HG03066 (cell line): ENCODE measurements around the gene FOXN4.

Source experiments
- ATAC-seq: cut with Tn5 transposase; IDR thresholded peaks from one replicate; pipeline ENCODE4 v1.9.1; 2021; ENCODE audit warnings: low read depth; ENCODE audit not compliant: unreplicated experiment

FOXN4 gene

DNA sequence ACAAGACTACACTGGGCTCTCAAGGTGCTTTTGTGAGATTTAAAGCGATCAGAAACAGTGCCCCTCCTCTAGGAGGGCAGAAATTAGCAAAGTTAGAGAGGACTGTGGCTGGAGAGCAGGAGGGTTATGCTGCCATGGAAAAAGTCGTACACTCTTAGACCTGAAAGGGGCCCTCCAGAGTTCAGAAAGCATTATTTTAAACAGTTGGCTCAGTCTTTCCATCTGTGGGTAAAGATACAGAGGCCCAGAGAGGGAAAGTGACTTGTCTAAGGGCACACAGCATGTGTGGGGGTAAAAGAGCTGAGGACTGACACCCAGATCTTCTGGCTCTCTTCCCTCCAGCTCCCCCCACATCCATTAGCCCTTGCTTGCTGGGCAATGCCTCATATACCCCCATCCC is 47.1 kb downstream of the FOXN4 start:
- no peak for ATAC-seq

DNA sequence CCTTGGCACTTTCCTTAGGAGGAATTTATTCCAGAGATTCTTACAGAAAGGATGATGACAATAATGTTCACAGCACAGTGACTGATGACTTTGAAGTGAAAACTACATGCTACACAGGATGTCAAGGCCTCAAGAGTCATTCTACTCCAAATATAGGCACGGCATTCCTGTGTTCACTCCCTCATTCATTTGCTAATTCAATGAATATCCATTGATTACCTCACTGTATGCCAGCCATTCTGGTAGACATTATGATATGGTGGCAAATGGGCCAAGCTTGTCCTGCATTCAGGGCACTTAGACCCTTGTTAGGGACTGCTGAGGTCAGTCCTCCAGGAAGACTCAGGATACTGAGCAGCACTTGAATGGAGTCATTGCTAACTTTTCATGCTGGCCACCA is 48.0 kb downstream of the FOXN4 start:
- no peak for ATAC-seq

DNA sequence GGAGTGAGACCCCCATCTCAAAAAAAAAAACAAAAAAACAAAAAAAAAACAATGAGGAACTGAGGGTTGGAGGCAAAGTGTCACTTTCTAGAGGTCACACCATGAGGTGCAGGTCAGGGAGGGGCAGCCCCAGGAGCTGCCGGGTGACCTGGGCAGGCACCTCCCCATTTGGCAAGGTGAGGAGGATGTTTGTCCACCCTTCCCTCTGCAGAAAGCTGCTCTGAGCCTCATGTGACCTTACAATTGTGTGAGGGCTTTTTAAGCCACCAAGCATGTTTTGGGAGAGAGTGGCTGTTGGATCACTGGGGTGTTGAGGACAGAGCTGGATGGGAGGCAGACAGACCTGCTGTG is 49.6 kb downstream of the FOXN4 start:
- ATAC-seq, result no peak

DNA sequence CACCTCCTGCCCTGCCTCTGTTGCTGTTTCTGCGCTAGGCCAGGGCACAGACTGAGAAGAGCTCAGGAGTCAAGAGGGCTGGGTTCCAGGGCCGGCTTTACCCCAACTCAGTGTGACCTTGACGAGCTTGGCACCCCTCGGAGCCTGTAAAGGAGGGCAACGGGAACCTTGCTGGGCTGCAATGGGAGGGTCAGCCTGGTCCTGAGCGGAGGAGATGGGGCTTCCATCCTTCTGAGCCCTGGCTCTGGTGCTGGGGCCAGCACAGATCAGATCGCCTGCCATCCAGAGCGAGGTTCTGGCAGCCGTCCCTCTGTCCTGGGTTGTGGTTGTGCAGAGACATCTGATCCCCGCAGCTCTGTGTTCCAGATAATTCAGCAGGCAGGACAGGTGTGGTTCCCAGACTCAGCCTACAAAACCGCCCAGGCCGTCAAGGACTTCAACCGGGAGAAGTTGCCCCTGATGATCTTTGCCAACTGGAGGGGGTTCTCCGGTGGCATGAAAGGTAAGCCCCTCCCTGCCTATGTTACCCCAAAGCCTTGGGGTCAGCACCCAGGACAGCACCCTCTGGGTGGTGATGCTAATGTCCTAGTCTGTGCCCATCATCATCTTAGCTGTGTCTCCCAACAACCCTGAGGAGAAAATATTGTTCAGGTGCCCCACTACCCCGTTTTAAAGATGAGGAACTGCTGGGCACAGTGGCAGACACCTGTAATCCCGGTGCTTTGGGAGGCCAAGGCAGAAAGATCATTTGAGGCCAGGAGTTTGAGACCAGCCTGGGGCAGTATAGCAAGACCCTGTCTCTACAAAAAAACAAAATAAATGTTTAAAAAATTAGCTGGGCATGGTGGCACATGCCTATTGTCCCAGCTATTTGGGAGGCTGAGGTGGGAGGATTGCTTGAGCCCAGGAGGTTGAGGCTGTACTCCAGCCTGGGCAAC is 50.2 kb downstream of the FOXN4 start:
- no peak for ATAC-seq

DNA sequence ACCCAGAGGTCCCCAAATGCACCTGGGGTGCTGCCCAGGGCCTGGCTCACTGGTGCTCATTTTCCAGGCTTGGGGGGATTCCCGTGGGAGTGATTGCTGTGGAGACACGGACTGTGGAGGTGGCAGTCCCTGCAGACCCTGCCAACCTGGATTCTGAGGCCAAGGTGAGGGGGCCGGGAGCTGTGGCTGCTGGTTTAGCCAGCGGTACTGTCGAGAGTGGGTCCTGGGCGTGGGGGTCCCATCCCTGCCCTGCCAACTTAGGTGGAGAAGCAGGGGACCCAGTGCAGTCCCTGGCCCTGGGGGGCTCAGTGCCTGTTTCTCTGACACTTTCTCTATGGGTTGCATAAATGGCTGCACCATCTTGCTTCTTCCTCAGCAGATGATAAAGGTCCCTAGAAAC is 50.9 kb downstream of the FOXN4 start:
- no peak for ATAC-seq

DNA sequence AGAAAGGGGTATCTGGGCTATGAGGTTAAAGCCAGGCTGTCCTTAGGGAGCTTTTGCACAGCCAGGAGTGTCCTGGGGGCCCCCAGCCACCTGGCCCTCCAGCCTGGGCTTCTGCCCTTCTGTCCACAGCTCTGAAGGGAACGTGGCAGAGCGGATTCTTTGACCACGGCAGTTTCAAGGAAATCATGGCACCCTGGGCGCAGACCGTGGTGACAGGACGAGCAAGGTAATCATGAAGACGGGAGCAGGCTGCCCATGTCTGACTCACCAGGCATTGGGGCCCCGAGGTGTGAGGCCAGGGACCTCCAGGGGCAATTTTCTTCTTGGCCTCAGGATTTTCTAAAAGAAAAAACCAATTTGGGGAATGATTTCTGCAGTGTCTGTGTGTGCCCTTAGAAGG is 53.1 kb downstream of the FOXN4 start:
- no peak for ATAC-seq

DNA sequence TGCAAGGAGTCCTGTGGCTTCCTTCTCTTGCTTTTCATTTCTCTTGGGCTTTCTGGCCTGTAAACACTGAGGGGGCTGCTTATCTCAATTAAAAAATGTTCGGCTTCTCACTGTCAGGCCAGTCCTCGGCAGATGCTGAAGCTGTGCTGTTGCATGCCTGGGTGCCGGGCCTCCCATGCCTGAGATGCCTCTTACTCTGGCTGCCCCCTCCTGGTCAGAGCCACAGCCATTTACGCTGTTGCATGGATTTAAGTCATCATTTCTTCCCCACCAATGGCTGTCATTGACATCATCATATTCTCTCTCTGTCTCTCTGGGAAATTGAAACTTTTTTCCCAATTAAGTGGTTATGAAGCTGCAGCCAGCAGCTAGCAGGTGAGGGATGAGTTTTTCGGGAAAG is 53.7 kb downstream of the FOXN4 start:
- no peak for ATAC-seq

DNA sequence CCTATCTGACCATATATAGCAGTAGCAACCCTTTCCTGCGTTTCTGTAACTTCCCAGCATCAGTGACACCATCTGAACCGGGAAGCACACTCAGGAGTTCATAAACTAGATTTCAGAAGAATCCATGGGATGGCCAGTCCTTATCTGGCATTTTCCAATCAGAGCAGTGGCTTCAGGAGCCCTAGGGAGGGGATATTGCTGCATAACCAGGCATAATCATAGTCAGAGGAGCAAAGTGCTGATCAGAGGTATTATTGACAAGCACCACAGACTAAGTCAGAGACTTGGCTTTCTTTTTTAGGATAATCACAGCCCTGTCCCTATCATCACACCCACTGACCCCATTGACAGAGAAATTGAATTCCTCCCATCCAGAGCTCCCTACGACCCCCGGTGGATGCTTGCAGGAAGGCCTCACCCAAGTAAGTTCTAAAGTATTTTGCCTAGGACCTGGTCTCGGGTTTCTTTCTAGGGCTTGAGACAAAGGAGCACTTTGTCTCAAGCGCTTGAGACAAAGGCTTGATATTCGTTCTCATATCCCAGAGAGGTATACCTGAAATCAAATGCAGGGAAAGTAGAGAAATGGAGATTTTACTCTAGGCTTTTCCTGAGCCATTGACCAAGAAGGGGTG is 55.1 kb downstream of the FOXN4 start:
- no peak for ATAC-seq

DNA sequence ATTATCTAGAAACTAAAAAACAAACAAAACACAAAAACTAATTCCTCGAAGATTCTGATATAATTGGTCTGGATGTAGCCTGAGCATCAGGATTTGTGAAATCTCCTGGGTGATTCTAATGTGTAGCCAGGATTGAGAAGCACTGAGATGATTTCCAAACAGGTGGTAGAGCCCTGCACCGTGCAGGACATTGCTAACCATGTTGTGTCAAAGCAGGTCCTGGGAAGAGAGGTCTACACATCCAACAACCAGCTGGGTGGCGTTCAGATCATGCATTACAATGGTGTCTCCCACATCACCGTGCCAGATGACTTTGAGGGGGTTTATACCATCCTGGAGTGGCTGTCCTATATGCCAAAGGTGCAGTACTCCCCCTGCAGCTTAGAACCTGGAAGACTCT is 56.3 kb downstream of the FOXN4 start:
- no peak for ATAC-seq

DNA sequence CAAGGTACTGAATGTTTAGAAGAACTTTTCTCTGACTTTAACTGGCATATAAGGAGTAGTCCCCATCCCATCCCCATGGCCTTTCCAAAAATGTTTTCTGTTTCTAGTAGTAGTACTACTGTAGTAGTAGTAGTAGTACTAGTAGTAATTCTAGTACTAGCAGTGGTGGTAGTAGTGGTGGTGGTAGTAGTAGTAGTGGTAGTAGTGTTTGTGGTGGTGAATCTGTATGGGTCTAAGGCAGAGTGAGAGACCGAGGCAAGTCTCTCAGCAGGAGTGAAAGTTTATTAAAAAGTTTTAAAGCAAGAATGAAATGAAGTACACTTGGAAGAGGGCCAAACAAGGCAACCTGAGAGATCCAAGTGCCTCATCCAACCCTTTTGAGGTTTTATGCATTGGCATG is 58.6 kb downstream of the FOXN4 start:
- ATAC-seq, result no peak

DNA sequence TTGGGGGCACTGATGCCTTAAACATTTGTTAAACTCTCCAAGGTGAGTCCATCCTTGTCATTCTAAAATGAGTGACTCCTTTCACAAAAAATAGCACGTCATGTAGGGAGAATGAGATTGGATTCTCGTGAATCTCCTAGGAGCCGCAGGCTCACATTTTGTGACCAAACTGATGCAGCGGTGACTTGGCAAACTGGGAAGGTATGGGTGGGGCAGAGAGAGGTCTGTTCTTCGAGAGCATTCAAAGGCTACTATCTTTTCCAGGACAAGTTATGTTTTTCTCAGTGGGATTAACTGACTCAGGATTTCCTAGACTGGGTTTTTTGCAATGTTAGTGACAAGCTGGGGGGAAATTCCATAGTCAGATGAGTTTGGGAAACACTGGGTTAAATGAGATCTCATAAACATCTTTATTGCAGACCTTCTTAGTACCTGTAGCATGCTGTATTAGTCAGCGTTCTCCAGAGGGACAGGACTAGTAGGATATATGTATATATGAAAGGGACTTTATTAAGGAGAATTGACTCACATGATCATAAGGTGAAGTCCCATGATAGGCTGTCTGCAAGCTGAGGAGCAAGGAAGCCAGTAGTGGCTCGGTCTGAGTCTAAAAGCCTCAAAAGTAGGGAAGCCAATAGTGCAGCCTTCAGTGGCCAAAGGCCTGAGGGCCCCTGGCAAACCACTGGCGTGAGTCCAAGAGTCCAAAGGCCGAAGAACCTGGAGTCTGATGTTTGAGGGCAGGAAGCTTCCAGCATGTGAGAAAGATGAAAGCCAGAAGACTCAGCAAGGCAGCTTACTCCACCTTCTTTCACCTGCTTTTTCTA is 61.0 kb downstream of the FOXN4 start:
- no peak for ATAC-seq

DNA sequence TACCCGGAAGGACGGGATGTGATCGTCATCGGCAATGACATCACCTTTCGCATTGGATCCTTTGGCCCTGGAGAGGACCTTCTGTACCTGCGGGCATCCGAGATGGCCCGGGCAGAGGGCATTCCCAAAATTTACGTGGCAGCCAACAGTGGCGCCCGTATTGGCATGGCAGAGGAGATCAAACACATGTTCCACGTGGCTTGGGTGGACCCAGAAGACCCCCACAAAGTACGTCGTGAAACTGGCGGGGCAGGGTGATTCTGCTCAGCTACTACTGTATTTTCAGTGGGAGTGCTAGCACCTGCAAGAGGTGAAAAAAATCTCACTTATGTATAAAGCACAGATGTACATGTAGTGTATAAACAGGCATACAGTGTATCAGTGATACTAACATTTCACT is 62.9 kb downstream of the FOXN4 start:
- ATAC-seq, result no peak

DNA sequence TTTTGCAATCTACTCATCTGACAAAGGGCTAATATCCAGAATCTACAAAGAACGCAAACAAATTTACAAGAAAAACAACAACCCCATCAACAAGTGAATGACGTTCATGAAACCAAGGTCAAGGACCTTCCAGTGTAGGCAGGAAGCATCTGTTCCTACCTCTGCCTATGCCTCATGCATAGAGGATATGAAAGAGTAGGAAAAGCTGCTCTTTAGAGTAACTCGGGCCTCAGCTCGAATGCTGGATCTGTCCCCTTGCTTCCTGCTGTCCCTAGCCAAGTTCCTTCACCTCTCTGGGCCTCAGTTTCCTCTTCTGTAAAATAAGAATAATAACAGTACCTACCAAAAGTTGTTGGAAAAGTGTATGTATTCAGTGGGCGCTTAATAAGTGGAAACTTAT is 65.0 kb downstream of the FOXN4 start:
- ATAC-seq, result no peak

DNA sequence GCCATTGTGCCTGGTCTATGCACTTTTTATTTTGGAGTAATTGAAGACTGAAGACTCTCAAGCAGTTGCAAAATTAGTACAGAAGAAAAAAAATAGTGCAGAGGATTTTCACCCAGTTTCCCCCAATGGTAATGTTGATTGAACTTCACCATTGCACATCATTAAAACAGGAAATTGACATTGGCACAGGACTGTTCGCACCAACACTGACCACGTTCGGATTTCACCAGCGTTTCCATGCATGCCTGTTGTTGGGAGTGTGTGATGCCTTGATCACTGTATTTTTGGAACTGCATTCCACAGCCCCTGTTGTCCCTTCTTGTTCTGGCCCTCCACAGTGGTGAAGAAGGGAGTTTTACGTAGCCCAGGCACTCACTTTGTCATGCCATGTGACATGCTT is 67.1 kb downstream of the FOXN4 start:
- no peak for ATAC-seq

DNA sequence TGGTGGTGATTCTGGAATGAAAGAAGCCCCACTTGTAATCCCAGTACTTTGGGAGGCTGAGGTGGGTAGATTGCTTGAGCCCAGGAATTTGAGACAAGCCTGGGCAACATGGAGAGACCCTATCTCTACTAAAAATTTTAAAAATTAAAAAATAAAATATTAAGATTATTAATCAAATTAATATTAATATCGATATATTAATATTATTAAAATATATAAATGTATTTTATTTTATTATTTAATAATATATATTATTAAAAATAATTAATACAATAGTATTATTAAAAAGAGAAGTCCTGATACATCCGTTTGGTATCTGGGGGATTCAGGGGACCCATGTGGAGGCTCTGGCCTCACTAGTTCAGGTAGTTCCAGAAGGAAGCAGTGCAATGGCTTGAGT is 68.7 kb downstream of the FOXN4 start:
- ATAC-seq, result no peak

DNA sequence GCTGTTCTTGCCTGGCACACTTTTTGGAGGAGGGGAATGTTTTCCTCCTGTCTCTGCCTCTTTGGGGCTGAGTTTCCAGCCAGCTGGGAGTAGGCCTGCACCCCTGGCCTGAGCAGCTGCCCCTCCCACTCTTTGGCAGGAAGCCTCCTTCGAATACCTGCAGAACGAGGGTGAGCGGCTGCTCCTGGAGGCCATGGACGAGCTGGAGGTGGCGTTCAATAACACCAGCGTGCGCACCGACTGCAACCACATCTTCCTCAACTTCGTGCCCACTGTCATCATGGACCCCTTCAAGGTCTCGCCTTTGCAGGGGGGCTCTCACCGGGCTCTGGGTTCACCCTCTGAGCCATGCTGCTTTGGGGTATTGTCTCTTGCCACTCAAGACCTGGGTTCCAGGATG is 69.4 kb downstream of the FOXN4 start:
- ATAC-seq, result no peak

DNA sequence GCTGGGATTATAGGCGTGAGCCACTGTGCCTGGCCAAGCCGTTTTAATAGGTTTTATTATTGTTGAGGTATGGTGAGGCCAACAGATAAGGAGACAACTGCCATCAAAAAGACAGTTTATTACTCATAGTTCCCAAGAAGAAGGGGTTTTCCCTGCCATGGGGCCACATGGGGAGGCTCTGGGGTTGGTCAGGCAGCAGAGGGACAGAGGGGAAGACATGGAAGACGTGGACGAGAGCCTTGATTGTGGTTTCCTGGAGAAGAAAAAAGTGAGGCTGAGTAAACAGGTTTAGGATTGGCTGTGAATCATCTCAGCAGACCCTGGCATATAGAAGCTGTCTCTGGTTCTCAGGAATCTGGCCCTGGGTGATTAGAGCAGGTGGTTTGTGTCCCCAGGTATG is 69.9 kb downstream of the FOXN4 start:
- no peak for ATAC-seq

DNA sequence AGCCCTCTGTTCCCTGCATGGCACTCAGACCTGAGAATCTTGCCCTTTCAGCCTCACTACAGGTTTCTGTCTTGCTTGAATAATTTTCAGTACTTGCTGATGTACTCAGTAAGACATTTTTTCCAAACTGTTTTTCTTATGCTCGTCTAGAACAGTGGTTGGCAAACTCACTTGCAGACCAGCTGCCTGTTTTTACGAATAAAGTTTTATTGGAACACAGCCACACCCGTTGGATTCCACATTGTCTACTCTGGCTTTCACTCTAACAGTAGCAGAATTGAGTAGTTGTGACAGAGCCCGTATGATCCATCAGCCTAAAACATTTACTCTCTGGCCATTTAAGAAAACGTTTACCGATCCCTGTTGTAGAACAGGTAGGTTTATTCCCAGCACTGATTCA is 72.8 kb downstream of the FOXN4 start:
- ATAC-seq, result no peak

DNA sequence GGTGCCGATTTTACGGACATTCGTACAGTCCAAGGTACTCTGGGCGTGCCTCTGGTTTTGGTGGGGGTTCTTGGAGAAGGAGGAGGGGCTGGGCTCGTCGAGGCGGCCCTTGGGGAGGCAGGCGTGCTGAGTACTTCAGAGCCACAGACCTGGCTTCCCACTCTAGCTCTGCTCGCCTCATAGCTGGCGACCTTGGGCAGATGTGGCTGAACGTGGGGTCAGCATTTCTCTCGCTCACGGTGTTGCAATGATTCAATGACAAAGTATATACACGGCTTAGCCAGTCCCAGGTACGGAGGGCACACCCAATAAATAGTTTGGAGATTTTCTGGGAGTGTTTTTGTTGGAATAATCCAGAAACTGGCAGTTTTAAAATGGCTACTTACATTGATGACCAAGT is 75.1 kb downstream of the FOXN4 start:
- no peak for ATAC-seq

DNA sequence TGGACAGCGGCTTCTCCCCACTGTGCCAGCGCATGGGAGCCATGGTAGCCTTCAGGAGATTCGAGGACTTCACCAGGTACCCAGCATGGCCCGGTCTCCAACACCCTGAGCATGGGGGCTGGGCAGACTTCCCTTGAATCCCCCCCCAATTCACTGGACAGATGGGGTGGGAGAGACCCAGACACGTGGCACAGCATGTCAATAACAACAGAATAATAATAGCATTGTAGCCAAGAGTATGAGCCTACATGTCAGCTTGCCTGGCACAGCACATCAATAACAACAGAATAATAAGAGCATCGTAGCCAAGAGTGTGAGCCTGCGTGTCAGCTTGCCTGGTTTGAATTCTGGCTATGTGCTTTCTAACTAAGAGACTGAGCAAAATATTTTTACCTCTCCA is 76.4 kb downstream of the FOXN4 start:
- no peak for ATAC-seq

DNA sequence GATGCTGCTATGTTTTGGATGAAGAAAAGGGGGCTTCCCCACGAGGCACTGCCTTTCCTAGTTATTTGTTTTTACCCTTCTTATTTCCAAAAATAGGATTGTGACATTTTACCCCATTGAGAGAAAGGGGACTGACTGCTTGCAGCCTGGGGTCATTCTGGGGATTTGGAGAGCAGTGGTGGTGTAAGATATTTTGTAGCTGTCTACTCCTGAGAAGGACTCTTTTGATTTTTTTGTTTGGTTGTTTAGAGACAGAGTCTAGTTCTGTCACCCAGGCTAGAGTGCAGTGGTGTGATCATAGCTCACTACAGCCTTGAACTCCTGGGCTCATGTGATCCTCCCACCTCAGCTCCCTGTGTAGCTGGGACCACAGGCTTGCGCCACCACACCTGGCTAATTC is 78.9 kb downstream of the FOXN4 start:
- no peak for ATAC-seq

DNA sequence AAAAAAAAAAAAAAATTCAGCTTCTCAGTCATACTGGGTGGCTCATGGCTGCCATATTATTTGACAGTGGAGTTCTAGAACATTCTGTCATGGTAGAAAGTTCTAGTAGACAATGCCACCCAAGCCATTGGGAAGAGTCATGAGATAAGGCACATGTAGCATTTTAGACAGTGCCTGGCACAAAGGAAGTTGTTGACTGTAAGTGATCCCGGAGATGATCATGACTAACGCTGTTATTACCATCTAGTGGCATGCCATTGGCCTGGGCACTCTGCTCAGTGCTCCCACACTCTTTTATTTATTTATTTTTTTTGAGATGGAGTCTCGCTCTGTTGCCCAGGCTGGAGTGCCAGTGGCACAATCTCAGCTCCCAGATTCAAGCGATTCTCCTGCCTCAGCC is 80.4 kb downstream of the FOXN4 start:
- ATAC-seq, result no peak
